Kidney (tissue), 14 donors: Measurements from ENCODE around the gene BLTP3B. TPM values are rescaled to one million over a fixed set of nuclear protein-coding genes. Genes with fewer than 3 reads are reported as not detected.

ENCODE experiments used
- DNase-seq, 5 donors: peaks; one replicate each; pipeline ENCODE4 v3.0.0-alpha.2; 2013 to 2020
- FAIRE-seq: peaks from 2 replicates; lab custom pipeline; 2012; peaks lifted over from hg19 to GRCh38; lab: Jason Lieb, UNC
- H3K27ac ChIP-seq, 2 donors: one replicate each; pipeline ENCODE4 v1.7.0; 2013; ENCODE audit warnings: low read depth in 2 of 2, low read length in 2 of 2, inconsistent platforms in 1 of 2
- H3K27me3 ChIP-seq: one replicate; pipeline ENCODE4 v1.7.1; 2013; ENCODE audit warnings: low read length, inconsistent platforms; ENCODE audit not compliant: control insufficient read depth, insufficient read depth
- H3K36me3 ChIP-seq, 3 donors: one replicate each; pipeline versions ENCODE4 v1.7.0 to v1.7.1; 2013; ENCODE audit warnings: low read length in 3 of 3, control low read depth in 1 of 3, inconsistent platforms in 1 of 3; ENCODE audit not compliant: insufficient read depth in 3 of 3, control insufficient read depth in 2 of 3
- H3K4me1 ChIP-seq, 3 donors: one replicate each; pipeline versions ENCODE4 v1.7.0 to v1.7.1; 2013; ENCODE audit warnings: low read length in 3 of 3, inconsistent platforms in 1 of 3, low read depth in 1 of 3; ENCODE audit not compliant: control insufficient read depth in 2 of 3, insufficient read depth in 2 of 3
- H3K4me3 ChIP-seq, 3 donors: one replicate each; pipeline versions ENCODE4 v1.7.0 to v1.8.1; 2013; ENCODE audit warnings: low read length in 3 of 3, control low read depth in 1 of 3, inconsistent platforms in 1 of 3
- H3K9ac ChIP-seq, 3 donors: one replicate each; pipeline versions ENCODE4 v1.7.0 to v1.7.1; 2013; ENCODE audit warnings: low read length in 3 of 3, control low read depth in 1 of 3, inconsistent platforms in 1 of 3
- H3K9me3 ChIP-seq, 3 donors: one replicate each; pipeline versions ENCODE4 v1.7.0 to v1.7.1; 2013; ENCODE audit warnings: low read length in 3 of 3, control low read depth in 1 of 3, inconsistent platforms in 1 of 3; ENCODE audit not compliant: control insufficient read depth in 2 of 3, insufficient read depth in 1 of 3
- CTCF ChIP-seq: IDR thresholded peaks from 3 replicates; pipeline ENCODE4 v1.5.1; 2012; ENCODE audit warnings: mild to moderate bottlenecking, moderate library complexity, borderline replicate concordance; ENCODE audit not compliant: insufficient read depth; ENCODE audit errors: extremely low read depth
- intact Hi-C: fragments of 100-400 bp; cut with DNase I; formaldehyde crosslinking; loops from one replicate; pipeline ENCODE4 v1.11.1; 2022
- polyA plus RNA-seq: library from polyadenylated mRNA; stranded (reverse); fragments of 350-450 nt; fragmentation: Illumina TruSeq; extraction: RNeasy Lipid Tissue Mini Kit (QIAGEN cat#74804); gene quantifications from one replicate; pipeline ENCODE4 v1.2.3, GENCODE V29; 2014; ENCODE audit warnings: low read depth, low replicate concordance; ENCODE audit not compliant: insufficient read depth
- total RNA-seq: library from RNA; stranded (reverse); fragmentation: NEBNext Ultra II Directional; extraction: Animal tissue kit (Norgen Biotek cat#: 25700); gene quantifications from one replicate; pipeline ENCODE4 v1.2.1, GENCODE V29; 2021
- donor health status: control.
- donor health status: control.
- donor health status: control.
- donor health status: control.
- donor health status: control.
- donor health status: DM: yes; HTN: yes; CAD: no.
- donor health status: Normal renal cell carcinoma (clear cell type).

The BLTP3B gene
- total and polyA plus RNA-seq, 2 donors from 2014 or later = 9.3 to 18.3 TPM

GRCh38 chr12:100174495-100174894, 31.8 kb upstream of the BLTP3B start:
- no peak for DNase-seq
- peaks cover 0 to 5% (median 0%) of the 10 kb centered on the region in 3 donors for H3K36me3 ChIP-seq
- no peak for TF ChIP-seq CTCF
- H3K27ac ChIP-seq = no peak overlapping the region
- intact Hi-C loops = no loop called here
- FAIRE-seq = no peak
- no peaks in the 10 kb centered on the region for H3K27me3 ChIP-seq
- H3K9ac ChIP-seq = no peak overlapping the region
- H3K4me1 ChIP-seq = peaks cover 0 to 4% (median 0%) of the 10 kb centered on the region in 3 donors
- H3K4me3 ChIP-seq = no peak overlapping the region
- H3K9me3 ChIP-seq = no peaks in the 10 kb centered on the region

DNA sequence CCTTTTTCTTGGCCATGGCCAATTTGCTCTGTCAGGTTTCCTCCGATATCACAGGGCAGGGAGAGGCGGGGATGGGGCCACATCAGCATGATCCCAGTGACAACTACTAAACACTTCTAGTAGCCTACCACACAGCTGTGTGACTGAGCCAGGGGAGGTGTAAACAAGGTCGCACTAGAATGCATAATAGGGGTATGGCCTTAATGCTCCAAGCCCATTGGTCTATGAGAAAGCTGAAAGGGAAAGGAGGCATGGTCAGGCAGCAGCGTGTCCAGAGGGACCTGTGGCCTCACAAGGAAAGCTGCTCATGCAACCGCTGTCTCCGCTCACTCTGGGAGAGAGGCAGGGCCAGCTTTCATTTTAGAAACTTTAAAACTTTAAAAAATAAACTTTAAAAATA, 30.4 kb upstream of the BLTP3B start:
- Histone ChIP-seq H3K27ac (peak overlapping the region in 1 of 2 donors; percentile 27), H3K4me1 (peaks cover 0 to 4% (median 0%) of the 10 kb centered on the region in 3 donors), H3K27me3 (no peaks in the 10 kb centered on the region), H3K9ac (no peak overlapping the region), H3K4me3 (no peak overlapping the region), H3K36me3 (peaks cover 0 to 5% (median 0%) of the 10 kb centered on the region in 3 donors), H3K9me3 (no peaks in the 10 kb centered on the region)
- FAIRE-seq = no peak
- no peak for DNase-seq
- intact Hi-C loops = no loop called here
- TF ChIP-seq CTCF = no peak

DNA sequence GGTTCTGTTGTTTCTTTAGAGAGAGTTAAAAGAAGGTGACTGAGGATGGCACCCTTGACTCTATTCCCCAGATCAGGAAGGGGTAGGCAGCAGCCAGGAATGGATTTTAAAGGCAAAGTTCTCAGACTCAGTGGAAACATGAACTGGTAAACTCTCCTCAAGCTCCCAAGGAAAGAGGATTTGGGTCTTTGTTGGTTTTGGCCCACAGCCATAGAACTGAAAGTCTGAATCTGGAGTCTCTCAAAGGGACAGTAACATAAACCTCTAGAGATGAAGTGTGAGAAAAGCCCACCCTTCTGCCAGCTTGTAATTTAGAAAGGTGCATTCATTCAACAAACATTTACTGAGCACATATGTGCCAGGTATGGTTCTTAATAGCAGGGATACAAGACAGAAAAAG, 28.6 kb upstream of the BLTP3B start:
- intact Hi-C loops = no loop called here
- peaks cover 0 to 4% (median 0%) of the 10 kb centered on the region in 3 donors for H3K4me1 ChIP-seq
- H3K27ac ChIP-seq = no peak overlapping the region
- FAIRE-seq (no peak), DNase-seq (peak in 2 of 5 donors; percentile 24 to 75)
- no peak for TF ChIP-seq CTCF
- no peak overlapping the region for H3K4me3 ChIP-seq
- H3K27me3 ChIP-seq = no peaks in the 10 kb centered on the region
- no peaks in the 10 kb centered on the region for H3K9me3 ChIP-seq
- H3K36me3 ChIP-seq = peaks cover 0 to 5% (median 0%) of the 10 kb centered on the region in 3 donors
- no peak overlapping the region for H3K9ac ChIP-seq
